Activated T-helper 2 cell treated with anti-CD3 and anti-CD28 coated beads, Interferon-gamma antibody, Interleukin-2, Interleukin-4, amounts not matched to agents 10 μg/mL and 5 μg/mL and 100 μg/mL, durations not matched to agents 14 hours and 24 hours and 36 hours (primary cell): Measurements from ENCODE around the gene PAIP1. TPM values are rescaled to one million over a fixed set of nuclear protein-coding genes. Genes with fewer than 3 reads are reported as not detected.

Source experiments
- DNase-seq: peaks from one replicate; pipeline ENCODE4 v3.0.0; 2021; ENCODE audit warnings: low spot score
- H3K27ac Mint-ChIP-seq: one replicate; pipeline ENCODE4 v1.8.0; 2021; ENCODE audit warnings: mixed read lengths
- H3K27me3 Mint-ChIP-seq: one replicate; pipeline ENCODE4 v1.8.0; 2021; ENCODE audit warnings: low read depth, mixed read lengths
- H3K36me3 Mint-ChIP-seq: one replicate; pipeline ENCODE4 v1.8.0; 2021; ENCODE audit warnings: low read depth, mixed read lengths
- H3K4me1 Mint-ChIP-seq: one replicate; pipeline ENCODE4 v1.8.0; 2021; ENCODE audit warnings: low read depth, mixed read lengths
- H3K4me3 Mint-ChIP-seq: one replicate; pipeline ENCODE4 v1.8.0; 2021; ENCODE audit warnings: low read depth, mild to moderate bottlenecking, moderate library complexity, mixed read lengths
- H3K9me3 Mint-ChIP-seq: one replicate; pipeline ENCODE4 v1.8.0; 2021; ENCODE audit warnings: mixed read lengths
- intact Hi-C: fragments of 100-400 bp; cut with micrococcal nuclease; formaldehyde crosslinking; loops from one replicate; pipeline ENCODE4 v1.15.1; 2023
- total RNA-seq: library from RNA; stranded (reverse); gene quantifications from 2 replicates; pipeline ENCODE4 v1.2.3, GENCODE V29; 2022

The PAIP1 gene
- total RNA-seq, 1 donor from 2014 or later: 56.8 TPM

DNA sequence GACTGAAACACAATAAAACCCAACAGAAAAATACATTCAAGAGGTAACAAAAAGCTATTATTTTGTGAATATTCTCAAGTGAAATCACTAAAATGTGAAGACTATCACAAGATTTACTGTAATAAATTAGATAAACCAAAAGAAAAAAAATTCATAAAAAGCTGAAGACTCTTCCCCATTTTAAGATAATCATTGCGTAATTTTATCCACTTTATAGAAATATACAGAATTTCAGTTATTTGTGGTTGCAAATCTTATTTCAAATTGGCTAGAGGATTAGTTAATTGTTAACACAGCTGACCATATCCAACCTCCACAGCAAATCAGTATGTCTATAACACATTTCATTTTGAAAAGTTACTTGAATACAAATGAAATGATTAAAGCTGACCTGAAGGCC lies 65.6 kb downstream of the PAIP1 start:
- Mint-ChIP-seq H3K9me3 (no peaks in the 10 kb centered on the region), H3K4me1 (peaks cover 2% of the 10 kb centered on the region), H3K27me3 (no peaks in the 10 kb centered on the region), H3K36me3 (peaks cover 37% of the 10 kb centered on the region), H3K4me3 (no peak overlapping the region), H3K27ac (no peak overlapping the region)
- DNase-seq: no peak
- intact Hi-C loops: no loop called here

DNA sequence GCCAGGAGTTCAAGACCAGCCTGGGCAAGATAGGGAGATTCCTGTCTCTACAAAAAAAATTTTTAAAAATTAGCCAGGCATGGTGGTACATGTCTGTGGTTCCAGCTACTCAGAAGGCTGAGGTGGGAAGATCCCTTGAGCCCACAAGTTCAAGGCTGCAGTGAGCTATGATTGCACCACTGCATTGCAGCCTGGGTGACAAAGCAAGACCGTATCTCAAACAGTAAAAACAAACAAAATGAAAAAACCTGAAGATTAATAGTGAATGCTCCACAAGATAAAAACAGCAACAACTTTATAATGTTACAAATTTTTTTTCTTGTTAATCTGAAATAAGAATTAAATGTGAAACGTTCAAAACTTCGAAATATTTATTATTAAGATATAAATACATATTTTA lies 70.5 kb downstream of the PAIP1 start:
- peaks cover 33% of the 10 kb centered on the region for H3K4me1 Mint-ChIP-seq
- intact Hi-C loops: loop anchor here (10.0 kb wide), 1 partner anchor 292 kb away; the partner anchor contains the start of gene NIM1K
- DNase-seq: no peak
- H3K9me3 Mint-ChIP-seq: no peaks in the 10 kb centered on the region
- no peak overlapping the region for H3K27ac Mint-ChIP-seq
- H3K27me3 Mint-ChIP-seq: no peaks in the 10 kb centered on the region
- H3K4me3 Mint-ChIP-seq: no peak overlapping the region
- H3K36me3 Mint-ChIP-seq: peaks cover 35% of the 10 kb centered on the region

DNA sequence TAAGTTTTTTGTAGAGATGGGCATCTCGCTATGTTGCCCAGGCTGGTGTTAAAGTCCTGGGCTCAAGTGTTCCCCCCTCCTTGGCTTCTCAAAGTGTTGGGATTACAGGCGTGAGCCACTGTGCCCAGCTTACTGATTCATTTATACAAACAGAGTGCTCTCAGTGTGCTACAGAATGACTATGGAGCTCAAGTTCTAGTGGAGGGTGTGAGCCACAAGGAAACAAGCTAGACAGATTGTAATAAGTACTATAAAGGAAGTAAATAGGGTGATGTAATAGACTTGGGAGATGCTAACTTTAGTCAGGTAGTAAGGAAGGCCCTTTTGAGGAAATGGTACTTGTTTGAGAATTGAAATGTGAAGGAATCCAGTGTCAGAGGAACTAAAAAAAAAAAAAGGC lies 71.5 kb downstream of the PAIP1 start:
- DNase-seq: no peak
- peaks cover 32% of the 10 kb centered on the region for H3K36me3 Mint-ChIP-seq
- intact Hi-C loops: loop anchor here (2.0 to 10.0 kb wide), 3 partner anchors 291 to 535 kb away; partner anchors contain the start of genes ANXA2R and NIM1K
- H3K4me3 Mint-ChIP-seq: peak overlapping the region; percentile 38
- H3K27me3 Mint-ChIP-seq: no peaks in the 10 kb centered on the region
- H3K27ac Mint-ChIP-seq: peak overlapping the region; percentile 99
- H3K9me3 Mint-ChIP-seq: no peaks in the 10 kb centered on the region
- H3K4me1 Mint-ChIP-seq: peaks cover 37% of the 10 kb centered on the region

DNA sequence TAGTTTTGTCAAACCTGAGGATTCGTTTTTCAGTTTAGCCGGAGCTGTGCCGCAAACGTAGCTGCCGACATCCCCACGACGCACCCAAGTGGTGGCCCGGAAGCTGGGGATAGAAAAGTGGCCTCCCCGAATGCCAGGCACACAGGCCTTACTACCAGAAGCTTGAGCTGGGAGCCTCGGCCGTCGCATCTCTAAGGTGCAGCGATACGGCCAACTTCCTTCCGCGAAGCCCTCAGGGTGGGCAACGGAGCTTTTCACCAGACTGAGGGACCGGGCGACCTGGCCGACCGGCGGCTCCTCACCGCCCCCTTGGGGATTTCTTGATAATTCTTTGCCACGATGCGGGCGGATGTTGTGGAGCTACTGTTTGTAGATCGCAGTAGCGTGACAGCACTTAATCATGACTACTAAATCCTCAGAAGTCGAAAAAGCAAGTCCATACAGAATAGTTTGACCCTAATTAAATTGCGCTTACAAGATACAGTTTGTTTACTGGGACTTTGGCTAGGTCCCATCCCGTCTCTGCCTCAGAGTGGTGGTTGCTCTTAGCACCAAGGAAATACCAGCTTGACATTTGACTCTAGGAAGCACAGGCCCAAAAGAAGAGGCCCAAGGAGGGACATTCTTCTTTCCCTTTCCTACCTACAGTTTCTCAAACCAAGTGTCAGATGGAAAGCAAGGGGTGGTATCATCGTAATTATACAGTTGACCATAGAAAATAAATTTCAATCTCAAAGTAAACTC lies 72.6 kb downstream of the PAIP1 start:
- no peaks in the 10 kb centered on the region for H3K9me3 Mint-ChIP-seq
- H3K4me3 Mint-ChIP-seq: peak overlapping the region; percentile 93
- peak overlapping the region; percentile 99 for H3K27ac Mint-ChIP-seq
- DNase-seq: peak; percentile 87
- H3K36me3 Mint-ChIP-seq: peaks cover 26% of the 10 kb centered on the region
- H3K4me1 Mint-ChIP-seq: peaks cover 41% of the 10 kb centered on the region
- intact Hi-C loops: loop anchor here (1.0 to 10.0 kb wide), 10 partner anchors 31 to 533 kb away; partner anchors contain the start of genes ANXA2R, C5orf34, NIM1K and NNT
- no peaks in the 10 kb centered on the region for H3K27me3 Mint-ChIP-seq

DNA sequence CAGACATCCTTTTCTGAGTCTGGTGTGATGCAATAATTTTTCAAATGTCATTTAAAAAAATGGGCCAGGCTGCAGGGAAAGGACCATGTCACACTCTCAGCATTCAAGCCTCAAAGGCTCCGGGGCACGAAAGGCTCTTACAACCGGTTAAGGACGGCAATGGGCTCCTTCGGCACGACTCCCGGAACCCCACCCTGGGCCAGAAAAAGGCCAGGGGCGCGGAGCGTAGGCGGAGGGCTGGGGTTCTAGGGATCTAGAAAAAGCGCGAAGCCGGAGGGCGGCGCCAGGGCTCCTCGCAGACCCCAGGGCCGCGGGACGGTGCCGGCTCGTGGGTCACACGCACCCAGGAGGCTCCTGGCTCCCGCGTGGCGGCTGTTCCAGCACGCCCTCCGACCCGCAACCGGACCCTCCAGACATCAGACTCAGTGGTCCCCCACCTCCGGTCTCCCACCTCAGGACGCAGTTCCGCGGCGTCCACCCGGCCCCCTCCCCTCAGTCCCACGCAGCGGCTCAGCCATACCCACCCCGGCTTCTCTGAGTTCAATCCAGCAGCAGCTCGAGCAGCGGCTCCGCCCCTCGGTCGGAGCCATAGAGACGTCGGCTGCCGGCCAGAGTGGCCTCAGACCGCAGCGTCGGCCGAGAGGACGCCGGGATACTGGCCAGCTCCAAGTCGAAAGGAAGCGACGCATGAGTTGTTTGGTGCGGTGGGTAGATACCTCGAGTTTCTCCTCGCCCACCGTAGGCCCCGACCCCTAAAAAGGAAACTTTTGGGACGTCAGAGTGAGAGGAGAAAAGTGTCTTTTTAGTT lies 73.4 kb downstream of the PAIP1 start, which contains the start of gene TMEM267:
Gene TMEM267, minus strand, starts transcription at position 568 of the 808 bp plus-strand sequence. CDS start 29,896 bp downstream, outside the sequence.
- Mint-ChIP-seq H3K4me3 (peak within 1 kb of the TSS; percentile 93), H3K9me3 (no peaks in the 10 kb centered on the region), H3K27me3 (no peaks in the 10 kb centered on the region), H3K36me3 (peaks cover 19% of the 10 kb centered on the region), H3K27ac (peak within 1 kb of the TSS; percentile 99), H3K4me1 (peaks cover 41% of the 10 kb centered on the region)
- intact Hi-C loops: loop anchor here (1.0 to 10.0 kb wide), 12 partner anchors 32 to 533 kb away; partner anchors contain the start of genes ANXA2R, C5orf34, HMGCS1 and NIM1K
- DNase-seq: peak; percentile 76

DNA sequence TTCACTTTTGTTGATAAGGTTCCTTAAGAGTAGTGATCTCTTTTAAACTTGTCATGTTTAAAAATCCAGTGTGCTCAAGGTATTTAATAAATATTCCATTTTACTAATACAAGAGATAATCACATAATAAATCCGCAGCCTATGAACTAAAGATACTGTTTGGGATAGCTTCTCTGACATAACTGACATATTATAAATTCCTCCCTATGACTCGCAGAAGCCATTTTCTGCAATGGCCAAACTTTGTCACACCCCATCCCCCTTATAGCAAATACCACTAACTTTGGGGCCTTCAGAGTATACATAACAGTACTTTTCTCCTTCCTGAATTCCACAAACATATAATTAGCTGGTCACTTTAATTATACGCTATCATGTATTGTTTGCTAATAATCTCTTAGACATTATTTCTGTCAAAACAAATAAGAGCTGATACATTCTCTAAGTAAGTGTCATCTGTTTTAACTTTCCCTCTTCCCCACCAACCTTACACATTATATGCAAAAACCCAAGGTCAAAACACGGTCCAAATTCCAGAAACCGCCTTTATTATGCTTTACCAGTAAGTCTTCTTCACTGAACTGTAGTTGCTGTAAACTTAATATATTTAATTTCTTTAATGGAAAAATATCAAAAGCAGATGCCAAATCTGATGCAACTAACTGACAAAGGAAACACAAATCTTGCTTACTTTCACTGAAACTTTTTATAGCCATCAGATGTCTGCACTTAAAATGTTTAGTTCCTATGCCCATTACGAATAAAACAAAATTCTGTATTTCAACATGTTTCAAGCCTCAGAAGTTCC lies 74.2 kb downstream of the PAIP1 start:
- Mint-ChIP-seq H3K27me3 (no peaks in the 10 kb centered on the region), H3K36me3 (peaks cover 19% of the 10 kb centered on the region), H3K4me3 (peak overlapping the region; percentile 93), H3K9me3 (no peaks in the 10 kb centered on the region), H3K27ac (peak overlapping the region; percentile 99), H3K4me1 (peaks cover 41% of the 10 kb centered on the region)
- intact Hi-C loops: loop anchor here (2.0 to 10.0 kb wide), 4 partner anchors 170 to 416 kb away; partner anchors contain the start of genes HMGCS1 and NIM1K
- no peak for DNase-seq

Other genes starting within 250 kb of the PAIP1 start
- gene HMGCS1, start 243.7 kb downstream of the PAIP1 start, total RNA-seq: 232 and 233 TPM in 2 replicates
- 10.9 and 13.0 TPM in 2 replicates for gene CCL28, start 144.7 kb downstream of the PAIP1 start, total RNA-seq
- gene TMEM267, start 73.2 kb downstream of the PAIP1 start, total RNA-seq: 17.3 and 20.1 TPM in 2 replicates
- gene C5orf34, start 41.9 kb downstream of the PAIP1 start, total RNA-seq: 6.3 and 8.3 TPM in 2 replicates
- 64.1 and 64.8 TPM in 2 replicates for gene NNT, start 46.1 kb upstream of the PAIP1 start, total RNA-seq